Smooth muscle cell (in vitro differentiated cells): ENCODE measurements around the gene CEP41. TPM values are rescaled to one million over a fixed set of nuclear protein-coding genes. Genes with fewer than 3 reads are reported as not detected.

Experiments
- DNase-seq: peaks from one replicate; lab custom pipeline; 2025; ENCODE audit not compliant: unreplicated experiment; lab: John Stamatoyannopoulos, UW
- H2AFZ ChIP-seq: fragments of 200-600 bp; sonication (generic); 2 replicates; pipeline ENCODE4 v1.6.0; 2016; ENCODE audit warnings: antibody characterized with exemption, low read depth, mild to moderate bottlenecking
- H3F3A ChIP-seq: fragments of 200-600 bp; sonication (generic); 2 replicates; pipeline ENCODE4 v1.6.0; 2017; ENCODE audit warnings: antibody characterized with exemption, low read depth
- H3K27ac ChIP-seq: fragments of 200-600 bp; sonication (generic); 2 replicates; pipeline ENCODE4 v1.5.1; 2016; ENCODE audit warnings: low read depth, mild to moderate bottlenecking
- H3K27me3 ChIP-seq: fragments of 200-600 bp; sonication (generic); 2 replicates; pipeline ENCODE4 v1.6.1; 2016; ENCODE audit warnings: low read depth, mild to moderate bottlenecking
- H3K36me3 ChIP-seq: fragments of 200-600 bp; sonication (generic); 2 replicates; pipeline ENCODE4 v1.5.1; 2016; ENCODE audit warnings: low read depth
- H3K4me1 ChIP-seq: fragments of 200-600 bp; sonication (generic); 2 replicates; pipeline ENCODE4 v1.5.1; 2016; ENCODE audit warnings: low read depth
- H3K4me2 ChIP-seq: fragments of 200-600 bp; sonication (generic); 2 replicates; pipeline ENCODE4 v1.6.0; 2016; ENCODE audit warnings: mild to moderate bottlenecking
- H3K4me3 ChIP-seq: fragments of 200-600 bp; sonication (generic); 2 replicates; pipeline ENCODE4 v1.5.1; 2016; ENCODE audit warnings: mild to moderate bottlenecking
- H3K79me2 ChIP-seq: fragments of 200-600 bp; sonication (generic); 2 replicates; pipeline ENCODE4 v1.6.0; 2016; ENCODE audit warnings: low read depth, mild to moderate bottlenecking
- H3K9ac ChIP-seq: fragments of 200-600 bp; sonication (generic); 2 replicates; pipeline ENCODE4 v1.6.0; 2016; ENCODE audit warnings: low read depth
- H3K9me3 ChIP-seq: fragments of 200-600 bp; sonication (generic); replicated peaks from 2 replicates; pipeline ENCODE4 v1.5.1; 2016; ENCODE audit warnings: low read depth
- H4K20me1 ChIP-seq: fragments of 200-600 bp; sonication (generic); 2 replicates; pipeline ENCODE4 v1.6.0; 2016; ENCODE audit warnings: low read depth
- CTCF ChIP-seq: fragments of 200-600 bp; sonication (generic); IDR thresholded peaks from 2 replicates; pipeline ENCODE4 v1.5.1; 2017; ENCODE audit warnings: borderline replicate concordance, mild to moderate bottlenecking, antibody characterized with exemption; ENCODE audit not compliant: insufficient read depth, poor library complexity, severe bottlenecking
- WGBS: methylation state at CpG from one replicate; pipeline ENCODE4 v1.1.7; 2016; ENCODE audit warnings: low lambda C conversion rate; 5-methylcytosine and 5-hydroxymethylcytosine counted together
- polyA plus RNA-seq: library from polyadenylated mRNA; unstranded; fragments of >200 nt; fragmentation: Nextera tagmentation; extraction: Ambion mirVana; gene quantifications from 2 replicates; pipeline ENCODE4 v1.2.1, GENCODE V29; 2016
- total RNA-seq: library from RNA; depleted of rRNA; stranded (reverse); fragments of >200 nt; gene quantifications from 2 replicates; pipeline ENCODE4 v1.2.3, GENCODE V29; 2014

Gene CEP41
- total and polyA plus RNA-seq, 2 experiments from 2014 or later, result 18.3 to 35.1 TPM

- no peak for TF ChIP-seq CTCF
- Histone ChIP-seq H3K79me2 (no peaks in the 10 kb centered on the region), H3K9me3 (peaks cover 4% of the 10 kb centered on the region), H3K4me3 (no peak overlapping the region), H4K20me1 (no peaks in the 10 kb centered on the region), H3K36me3 (no peaks in the 10 kb centered on the region), H3K4me1 (peaks cover 22% of the 10 kb centered on the region), H3K27ac (peak overlapping the region; percentile 94), H2AFZ (no peak overlapping the region), H3F3A (peaks cover 16% of the 10 kb centered on the region), H3K27me3 (no peaks in the 10 kb centered on the region), H3K9ac (peak overlapping the region; percentile 59), H3K4me2 (no peak overlapping the region)
- 78% methylated on average over 2 of the region's 2 CpGs for WGBS
- DNase-seq, result no peak
Measured at GRCh38 chr7:130365088-130365487, 75.7 kb downstream of the CEP41 start.

GRCh38 chr7:130364451-130364850 lies 76.4 kb downstream of the CEP41 start:
- 90% methylated on average over 4 of the region's 4 CpGs for WGBS
- no peak for DNase-seq
- peak overlapping the region; percentile 94 for H3K27ac ChIP-seq

GRCh38 chr7:130363026-130363847 lies 77.6 kb downstream of the CEP41 start:
- peaks cover 14% of the 10 kb centered on the region for H3F3A ChIP-seq
- no peak overlapping the region for H2AFZ ChIP-seq
- H3K27ac ChIP-seq, result peak overlapping the region; percentile 94
- no peaks in the 10 kb centered on the region for H3K79me2 ChIP-seq
- H3K4me1 ChIP-seq, result peaks cover 15% of the 10 kb centered on the region
- no peak overlapping the region for H3K4me3 ChIP-seq
- DNase-seq, result no peak
- no peaks in the 10 kb centered on the region for H4K20me1 ChIP-seq
- WGBS, result 56% methylated on average over 8 of the region's 8 CpGs
- no peaks in the 10 kb centered on the region for H3K36me3 ChIP-seq
- H3K27me3 ChIP-seq, result no peaks in the 10 kb centered on the region
- peak overlapping the region; percentile 77 for H3K9ac ChIP-seq
- no peak for TF ChIP-seq CTCF
- peak overlapping the region; percentile 50 for H3K4me2 ChIP-seq
- peaks cover 4% of the 10 kb centered on the region for H3K9me3 ChIP-seq

More at GRCh38 chr7:130364451-130364850, 76.4 kb downstream of the CEP41 start:
- Histone ChIP-seq H3K36me3 (no peaks in the 10 kb centered on the region), H4K20me1 (no peaks in the 10 kb centered on the region), H3K9ac (peak overlapping the region; percentile 77), H3F3A (peaks cover 14% of the 10 kb centered on the region), H2AFZ (no peak overlapping the region), H3K4me3 (no peak overlapping the region), H3K79me2 (no peaks in the 10 kb centered on the region), H3K4me1 (peaks cover 19% of the 10 kb centered on the region), H3K4me2 (no peak overlapping the region), H3K9me3 (peaks cover 4% of the 10 kb centered on the region), H3K27me3 (no peaks in the 10 kb centered on the region)
- no peak for TF ChIP-seq CTCF
